Heart left ventricle (tissue), 16 donors: ENCODE measurements around the gene SH3RF3. TPM values are rescaled to one million over a fixed set of nuclear protein-coding genes. Genes with fewer than 3 reads are reported as not detected.

Experiments
- ATAC-seq, 4 donors: fragments of 200-7000 bp; cut with Tn5 transposase; one replicate each; pipeline ENCODE4 v1.9.1; 2020 to 2022; ENCODE audit warnings: moderate library complexity in 4 of 4, mild to moderate bottlenecking in 3 of 4, moderate number of reproducible peaks in 1 of 4
- DNase-seq, 5 donors: peaks; one replicate each; pipeline ENCODE4 v3.0.0-alpha.2; 2020
- H3K27ac ChIP-seq, 12 donors: fragments of 200-600 bp; sonication (generic) in 4 of 12; one replicate each; pipeline versions ENCODE4 v1.5.0 to v1.8.0; 2016 to 2022; ENCODE audit warnings: mild to moderate bottlenecking in 2 of 12
- H3K27me3 ChIP-seq, 9 donors: fragments of 200-600 bp; sonication (generic) in 2 of 9; one replicate each; pipeline versions ENCODE4 v1.5.1 to v1.8.0; 2016 to 2022; ENCODE audit warnings: mild to moderate bottlenecking in 3 of 9
- H3K36me3 ChIP-seq, 9 donors: fragments of 200-600 bp; sonication (generic) in 2 of 9; one replicate each; pipeline versions ENCODE4 v1.5.0 to v1.8.0; 2018 to 2022; ENCODE audit warnings: mild to moderate bottlenecking in 2 of 9
- H3K4me1 ChIP-seq, 12 donors: fragments of 200-600 bp; sonication (generic) in 4 of 12; one replicate each; pipeline versions ENCODE4 v1.5.0 to v1.8.0; 2016 to 2022; ENCODE audit warnings: mild to moderate bottlenecking in 3 of 12
- H3K4me3 ChIP-seq, 12 donors: fragments of 200-600 bp; sonication (generic) in 4 of 12; one replicate each; pipeline versions ENCODE4 v1.5.0 to v1.8.0; 2017 to 2022; ENCODE audit warnings: mild to moderate bottlenecking in 9 of 12, moderate library complexity in 4 of 12
- H3K9me3 ChIP-seq, 12 donors: fragments of 200-600 bp; sonication (generic) in 4 of 12; one replicate each; pipeline versions ENCODE4 v1.5.0 to v1.8.0; 2016 to 2022; ENCODE audit warnings: mild to moderate bottlenecking in 1 of 12
- CTCF ChIP-seq, 12 donors: fragments of 200-600 bp; sonication (generic) in 4 of 12; IDR thresholded peaks; one replicate each; pipeline versions ENCODE4 v1.5.0 to v1.8.0; 2018 to 2022; ENCODE audit warnings: antibody characterized with exemption in 12 of 12, mild to moderate bottlenecking in 5 of 12
- POLR2A ChIP-seq, 2 donors: fragments of 450-650 bp; IDR thresholded peaks; one replicate each; pipeline ENCODE4 v1.6.1; 2017; ENCODE audit warnings: antibody characterized with exemption in 2 of 2, mild to moderate bottlenecking in 2 of 2, moderate library complexity in 2 of 2
- WGBS, 4 donors: extraction: QIAGEN DNeasy Blood & Tissue Kit in 2 of 4; methylation state at CpG; one replicate each; pipeline versions ENCODE4 v1.1.5 to v1.1.7; 2013 to 2018; 5-methylcytosine and 5-hydroxymethylcytosine counted together
- intact Hi-C, 10 donors: fragments of 100-400 bp; cut with DNase I; formaldehyde crosslinking; loops; one replicate each; pipeline versions ENCODE4 v1.11.1 to v1.14.2; 2022
- polyA plus RNA-seq, 2 donors: library from polyadenylated mRNA; stranded (reverse); fragments of 200-250 nt; gene quantifications; one replicate each; pipeline ENCODE4 v1.2.3, GENCODE V29; 2013
- total RNA-seq, 9 donors: library from RNA; depleted of rRNA in 2 of 9; stranded (reverse); fragments of >200 nt in 2 of 9; fragmentation: NEBNext Ultra II Directional in 3 of 9; extraction: Animal tissue kit (Norgen Biotek cat#: 25700) in 3 of 9; gene quantifications; one replicate each; pipeline versions ENCODE4 v1.1.0 to v1.2.4, GENCODE V29; 2016 to 2023
- donor health status: ischemic (EF 13 %, LVEDD 7.1; RV severe dilation, severe dysfunction).
- donor health status: healthy with polysubstance abuse.
- donor health status: DM: no; HTN: yes; CAD: no.
- donor health status: DM: no; HTN: no; CAD: no.
- donor health status: ischemic (EF 25% LVEDD 6.9; RV normal size, moderate dysfunction).
- donor health status: ischemic (EF 25% LVEDD 5.7; RV mildly dilated, moderate dysfunction).
- donor health status: healthy.
- donor health status: DM: yes; HTN: yes; CAD: no.
- donor health status: ischemic (EF 35%, LVEDD 5.7; RV mildly dilated, moderate dysfunction).
- donor health status: nonischemic (EF 11% LVEDD 7.7; RV severe dilation, severe dysfunction).
- donor health status: DM: yes; HTN: yes; CAD: no.
- donor health status: PGD.
- donor health status: ischemic (EF 29% LVEDD 5.4; RV normal size, mild dysfunction).
- donor health status: nonischemic (EF 23%, LVEDD 6.1; RV moderate dilation, normal function).

The SH3RF3 gene
- total and polyA plus RNA-seq, 11 donors, result 5.2 to 15.7 (median 7.9) TPM

GRCh38 chr2:109402980-109403840, 274.2 kb downstream of the SH3RF3 start:
- H3K36me3 ChIP-seq, result peaks cover 0 to 11% (median 0%) of the 10 kb centered on the region in 9 donors
- 79 to 86% (median 83%) methylated on average over 16 to 17 of the region's 17 CpGs for whole genome bisulfite sequencing, 4 donors
- H3K9me3 ChIP-seq, result no peaks in the 10 kb centered on the region
- H3K27me3 ChIP-seq, result no peaks in the 10 kb centered on the region
- no peaks in the 10 kb centered on the region for H3K4me1 ChIP-seq
- no peak overlapping the region for H3K4me3 ChIP-seq
- no peak for DNase-seq
- TF ChIP-seq CTCF (IDR thresholded peaks at IDR 0.05) (no peak), POLR2A (IDR thresholded peaks at IDR 0.05) (no peak)
- ATAC-seq, result no peak
- no peak overlapping the region for H3K27ac ChIP-seq
- intact Hi-C loops, result no loop called here

- ATAC-seq, result no peak
- Histone ChIP-seq H3K4me3 (no peak overlapping the region), H3K27me3 (no peaks in the 10 kb centered on the region), H3K9me3 (no peaks in the 10 kb centered on the region), H3K27ac (no peak overlapping the region), H3K36me3 (peaks cover 0 to 11% (median 0%) of the 10 kb centered on the region in 9 donors), H3K4me1 (no peaks in the 10 kb centered on the region)
- intact Hi-C loops, result no loop called here
- TF ChIP-seq POLR2A (IDR thresholded peaks at IDR 0.05) (no peak), CTCF (IDR thresholded peaks at IDR 0.05) (no peak)
- DNase-seq, result no peak
- 96 to 98% (median 97%) methylated on average over 5 of the region's 5 CpGs for WGBS, 4 donors
These were observed 274.8 kb downstream of the SH3RF3 start for GRCh38 chr2:109403841-109404201.

- no peak overlapping the region for H3K4me3 ChIP-seq
- ATAC-seq (no peak), DNase-seq (no peak)
- H3K27ac ChIP-seq, result no peak overlapping the region
- H3K9me3 ChIP-seq, result no peaks in the 10 kb centered on the region
- TF ChIP-seq POLR2A (IDR thresholded peaks at IDR 0.05), result no peak
- TF ChIP-seq CTCF (IDR thresholded peaks at IDR 0.05), result no peak
- no peaks in the 10 kb centered on the region for H3K27me3 ChIP-seq
- 95 to 98% (median 97%) methylated on average over 6 of the region's 6 CpGs for WGBS, 4 donors
- intact Hi-C loops, result no loop called here
- no peaks in the 10 kb centered on the region for H3K4me1 ChIP-seq
- H3K36me3 ChIP-seq, result peaks cover 0 to 8% (median 0%) of the 10 kb centered on the region in 9 donors
These were observed 275.7 kb downstream of the SH3RF3 start for GRCh38 chr2:109404681-109405080.

DNA sequence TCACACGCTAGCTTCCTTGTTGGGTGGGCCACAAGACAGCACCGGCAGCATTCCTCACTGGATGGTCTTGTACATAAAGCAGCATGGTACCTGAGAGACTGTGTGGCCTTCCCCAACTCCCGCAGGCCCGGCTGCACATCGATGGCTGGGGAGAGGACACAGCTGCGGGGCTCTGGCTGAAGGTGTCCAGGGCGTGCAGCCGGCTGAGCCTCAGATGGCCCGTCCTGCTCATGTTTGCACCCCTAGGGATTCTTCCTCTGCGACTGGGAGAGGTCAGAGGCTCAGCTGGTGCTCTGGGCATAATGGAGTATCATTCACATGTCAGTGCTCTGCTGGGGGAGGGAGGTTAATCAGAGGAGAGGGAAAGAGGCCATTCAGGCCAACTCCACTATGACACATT, 276.9 kb downstream of the SH3RF3 start:
- H3K9me3 ChIP-seq, result no peaks in the 10 kb centered on the region
- intact Hi-C loops, result no loop called here
- peaks cover 0 to 4% (median 0%) of the 10 kb centered on the region in 12 donors for H3K4me1 ChIP-seq
- ATAC-seq (no peak), DNase-seq (no peak)
- H3K27me3 ChIP-seq, result no peaks in the 10 kb centered on the region
- H3K4me3 ChIP-seq, result no peak overlapping the region
- no peak overlapping the region for H3K27ac ChIP-seq
- H3K36me3 ChIP-seq, result no peaks in the 10 kb centered on the region
- TF ChIP-seq CTCF (IDR thresholded peaks at IDR 0.05) (no peak), POLR2A (IDR thresholded peaks at IDR 0.05) (no peak)
- 85 to 100% (median 94%) methylated on average over 9 to 10 of the region's 10 CpGs for WGBS, 4 donors
